ENCODE results near the gene CAND2.

DNA sequence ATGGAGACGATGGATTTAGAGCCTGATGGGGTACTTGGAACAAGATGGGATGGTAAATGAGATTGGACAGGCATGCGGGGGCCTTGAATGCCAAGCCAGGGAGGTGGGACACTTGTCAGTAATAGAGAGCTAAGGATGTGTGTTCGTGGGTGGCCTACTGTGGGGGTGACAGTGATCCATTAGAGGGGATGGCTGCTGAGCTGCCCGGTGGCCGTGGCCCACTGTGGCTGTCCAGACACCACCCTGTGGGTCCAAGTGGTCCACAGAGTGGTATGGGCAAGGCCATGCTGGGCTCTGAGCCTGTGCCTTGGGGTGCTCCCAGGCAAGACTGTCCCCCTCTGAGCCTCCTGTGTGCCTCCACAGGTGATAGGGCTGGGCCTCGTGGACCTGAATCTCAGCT is 17.5 kb downstream of the CAND2 start:
- TF ChIP-seq BHLHE40 (IDR thresholded peaks at IDR 0.05; ENCODE audit: borderline replicate concordance) (no peak), FOXA1 (IDR thresholded peaks at IDR 0.05) (no peak), SP1 (IDR thresholded peaks at IDR 0.05) (no peak), TARDBP (IDR thresholded peaks at IDR 0.05) (no peak)

All from HEK293T (cell line).